Measurements from ENCODE around the gene RSF1. TPM values are rescaled to one million over a fixed set of nuclear protein-coding genes. Genes with fewer than 3 reads are reported as not detected.

RSF1 gene
- total RNA-seq, 4 donors from 2014 or later, result 42.6 to 58.6 (median 49.4) TPM

GRCh38 chr11:77637345-77638165 is 183.0 kb downstream of the RSF1 start, which contains the start of gene CLNS1A:
CLNS1A (minus strand) TSS chr11:77637794; CDS start chr11:77637714, 80 bp downstream.
- TF ChIP-seq CTCF (IDR thresholded peaks at IDR 0.05; ENCODE audit: low read depth), result no peak

GRCh38 chr11:77636731-77637344 is 183.7 kb downstream of the RSF1 start:
- TF ChIP-seq CTCF (IDR thresholded peaks at IDR 0.05; ENCODE audit: low read depth), result no peak

- TF ChIP-seq CTCF (IDR thresholded peaks at IDR 0.05; ENCODE audit: low read depth), result no peak
Observed at GRCh38 chr11:77630157-77630710, 190.3 kb downstream of the RSF1 start.

GRCh38 chr11:77619576-77620198 is 200.8 kb downstream of the RSF1 start:
- TF ChIP-seq CTCF (IDR thresholded peaks at IDR 0.05; ENCODE audit: low read depth), result no peak

GRCh38 chr11:77617892-77618291 is 202.6 kb downstream of the RSF1 start:
- TF ChIP-seq CTCF (IDR thresholded peaks at IDR 0.05; ENCODE audit: low read depth), result no peak

GRCh38 chr11:77611921-77612320 is 208.6 kb downstream of the RSF1 start:
- TF ChIP-seq CTCF (IDR thresholded peaks at IDR 0.05; ENCODE audit: low read depth), result no peak

Small RNA genes lying within 50 kb of the gene (small RNA-seq; reads per million reads assigned to genes)
- gene RF00019, result 0.49 reads per million

Other genes starting within 250 kb of the RSF1 start
- 1 to 10 TPM in 1 of 4 donors, under 1 TPM in 3; 0.34 to 2.3 (median 0.68) TPM for gene AQP11, start 230.8 kb downstream of the RSF1 start, total RNA-seq
- 10 to 100 TPM; 33.0 to 92.3 (median 76.1) TPM for gene CLNS1A, start 182.9 kb downstream of the RSF1 start, total RNA-seq
- gene AAMDC, start 422 bp upstream of the RSF1 start, total RNA-seq, result 10 to 100 TPM; 33.3 to 69.0 (median 61.5) TPM
- gene INTS4, start 173.9 kb upstream of the RSF1 start, total RNA-seq, result 10 to 100 TPM; 30.3 to 41.5 (median 34.3) TPM
- 1 to 10 TPM in 1 of 4 donors, under 1 TPM in 3; 0.68 to 2.2 (median 0.88) TPM for gene KCTD14, start 202.6 kb upstream of the RSF1 start, total RNA-seq
- 100 to 1,000 TPM in 2 of 4 donors, 10 to 100 TPM in 2; 24.8 to 228 (median 81.8) TPM for gene THRSP, start 243.1 kb upstream of the RSF1 start, total RNA-seq

Measured in subcutaneous adipose tissue (tissue), 4 donors.